ENCODE data around the gene PRKAR2B. TPM values are rescaled to one million over a fixed set of nuclear protein-coding genes. Genes with fewer than 3 reads are reported as not detected.

PRKAR2B gene
- total RNA-seq, 6 experiments from 2014 or later = 3.6 to 9.7 (median 8.7) TPM

DNA sequence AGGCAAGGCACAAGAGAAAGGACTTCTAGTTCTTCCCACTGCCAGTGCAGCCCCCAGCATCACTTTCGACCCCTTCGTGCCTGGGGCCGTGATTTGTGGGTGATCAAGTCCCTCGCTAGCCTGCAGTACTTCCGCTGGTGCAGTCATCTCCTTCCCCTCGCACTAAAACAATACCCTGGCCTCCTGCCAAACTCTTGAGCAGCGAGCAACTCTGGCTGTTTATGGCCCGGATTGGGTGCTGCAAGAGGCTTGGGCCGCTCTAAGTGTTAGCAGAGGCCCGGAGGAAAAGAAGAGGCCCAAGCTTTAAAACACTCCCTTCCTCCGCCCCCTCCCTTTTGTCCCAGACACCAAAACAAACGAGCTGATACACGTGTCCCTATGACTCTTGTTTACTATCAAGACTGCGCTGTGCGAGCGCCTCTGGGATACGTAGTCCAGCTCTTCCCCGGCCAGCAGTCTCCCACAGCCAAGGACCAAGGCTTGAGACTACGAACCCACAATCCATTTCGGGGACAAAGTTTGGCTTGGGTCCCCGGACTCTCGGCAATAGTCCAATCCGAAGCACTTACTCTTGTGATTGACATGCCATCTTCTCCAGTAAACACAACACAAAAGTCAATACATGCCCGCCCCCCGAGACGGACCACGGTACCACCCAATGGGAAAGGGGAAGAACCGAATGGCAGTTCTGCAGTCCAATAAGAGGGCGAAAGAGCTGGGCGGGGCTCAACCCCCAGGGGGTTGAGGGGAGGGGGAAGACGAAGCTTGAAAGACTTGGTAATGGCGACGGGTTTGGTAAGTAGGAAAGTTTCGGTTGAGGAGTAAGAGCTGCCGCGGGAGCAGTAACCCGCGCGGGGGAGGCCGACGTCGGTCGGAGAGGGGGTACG is 124.0 kb downstream of the PRKAR2B start, which contains the start of gene HBP1:
HBP1 (plus strand) TSS at position 771 of the 887 bp plus-strand sequence. CDS start 10,891 bp downstream, outside the sequence.
- Mint-ChIP-seq H3K4me3 (peak within 1 kb of the TSS; percentile 90), H3K36me3 (ENCODE audit: low read depth) (no peaks in the 10 kb centered on the region), H3K27me3 (ENCODE audit: insufficient read depth) (peaks cover 7% of the 10 kb centered on the region), H3K9me3 (no peaks in the 10 kb centered on the region), H3K27ac (peak within 1 kb of the TSS; percentile 97), H3K4me1 (ENCODE audit: low read depth) (peaks cover 54% of the 10 kb centered on the region)
- peak; percentile 100 for DNase-seq
- no peak for TF ChIP-seq CTCF (IDR thresholded peaks at IDR 0.05)

DNA sequence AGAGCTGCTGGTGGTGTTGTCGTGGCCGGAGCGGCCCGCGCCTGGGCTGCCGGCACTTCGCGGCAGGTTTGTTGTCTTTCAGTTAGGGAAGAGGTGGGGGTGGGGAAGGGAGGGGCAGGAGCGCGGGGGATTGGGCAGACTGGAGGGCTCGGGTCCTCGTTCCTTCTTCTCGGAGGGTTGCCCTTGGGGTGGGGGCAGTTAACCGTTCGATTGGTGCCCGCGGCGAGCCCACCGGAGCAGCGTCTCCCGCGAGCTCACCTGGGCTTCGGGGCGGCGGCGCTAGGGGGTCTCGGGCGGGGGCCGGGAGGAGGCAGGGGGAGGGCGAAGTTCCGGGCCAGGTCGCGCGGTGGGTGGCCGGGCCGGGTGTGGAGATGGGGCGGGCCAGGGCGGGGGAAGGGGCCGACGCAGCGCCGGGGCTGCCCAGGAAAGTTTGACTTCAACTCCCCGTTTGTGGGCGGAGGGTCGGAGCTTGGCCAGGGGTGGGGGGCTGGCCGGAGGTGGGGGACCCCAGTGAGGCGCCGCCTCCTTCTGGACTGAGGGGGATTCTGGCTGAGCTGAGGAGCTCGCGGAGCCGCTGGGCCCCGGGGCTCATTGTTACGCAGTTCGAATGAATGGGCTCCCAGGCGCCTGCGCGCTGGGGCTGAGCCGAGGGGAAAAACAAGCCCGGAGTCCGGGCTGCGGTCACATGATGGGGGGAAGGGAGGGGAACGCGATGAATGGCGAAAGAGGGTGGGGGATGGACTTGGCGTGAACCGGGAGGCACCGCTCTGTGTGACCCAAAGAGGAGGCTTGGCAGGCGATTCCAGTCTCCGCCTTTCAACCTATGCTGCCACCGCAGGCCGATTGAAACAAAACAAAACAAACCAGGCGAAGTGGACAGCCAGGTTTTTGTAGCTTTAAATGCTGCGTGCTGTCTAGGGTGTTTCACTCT is 124.9 kb downstream of the PRKAR2B start:
- H3K9me3 Mint-ChIP-seq = no peaks in the 10 kb centered on the region
- H3K27ac Mint-ChIP-seq = peak overlapping the region; percentile 97
- no peak for TF ChIP-seq CTCF (IDR thresholded peaks at IDR 0.05)
- DNase-seq = peak; percentile 94
- peak overlapping the region; percentile 90 for H3K4me3 Mint-ChIP-seq
- H3K36me3 Mint-ChIP-seq (ENCODE audit: low read depth) = no peaks in the 10 kb centered on the region
- peaks cover 7% of the 10 kb centered on the region for H3K27me3 Mint-ChIP-seq (ENCODE audit: insufficient read depth)
- peaks cover 55% of the 10 kb centered on the region for H3K4me1 Mint-ChIP-seq (ENCODE audit: low read depth)

- Mint-ChIP-seq H3K4me3 (peak overlapping the region; percentile 90), H3K27ac (peak overlapping the region; percentile 97), H3K9me3 (no peaks in the 10 kb centered on the region), H3K4me1 (ENCODE audit: low read depth) (peaks cover 55% of the 10 kb centered on the region), H3K36me3 (ENCODE audit: low read depth) (no peaks in the 10 kb centered on the region), H3K27me3 (ENCODE audit: insufficient read depth) (peaks cover 7% of the 10 kb centered on the region)
- DNase-seq = no peak
- no peak for TF ChIP-seq CTCF (IDR thresholded peaks at IDR 0.05)
These were observed 125.8 kb downstream of the PRKAR2B start for GRCh38 chr7:107170051-107170915.

DNA sequence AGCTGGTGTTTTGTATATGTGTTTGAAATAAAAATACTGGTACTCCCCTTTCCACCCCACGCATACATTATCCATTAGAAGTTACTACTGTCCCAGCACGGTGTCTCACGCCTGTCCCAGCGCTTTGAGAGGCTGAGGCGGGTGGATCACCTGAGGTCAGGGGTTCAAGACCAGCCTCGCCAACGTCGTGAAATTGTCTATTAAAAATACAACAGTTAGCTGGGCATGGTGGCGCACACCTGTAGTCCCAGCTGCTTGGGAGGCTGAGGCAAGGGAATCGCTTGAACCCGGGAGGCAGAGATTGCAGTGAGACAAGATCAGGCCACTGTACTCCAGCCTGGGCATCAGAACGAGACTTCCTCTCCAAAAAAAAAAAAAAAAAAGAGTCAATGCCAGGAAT is 127.0 kb downstream of the PRKAR2B start:
- no peak for DNase-seq
- H3K27ac Mint-ChIP-seq = no peak overlapping the region
- no peaks in the 10 kb centered on the region for H3K36me3 Mint-ChIP-seq (ENCODE audit: low read depth)
- no peak overlapping the region for H3K4me3 Mint-ChIP-seq
- no peak for TF ChIP-seq CTCF (IDR thresholded peaks at IDR 0.05)
- H3K9me3 Mint-ChIP-seq = no peaks in the 10 kb centered on the region
- H3K4me1 Mint-ChIP-seq (ENCODE audit: low read depth) = peaks cover 50% of the 10 kb centered on the region
- H3K27me3 Mint-ChIP-seq (ENCODE audit: insufficient read depth) = peaks cover 7% of the 10 kb centered on the region

All from HFFc6 (cell line).